GM21576 (cell line): ENCODE data around the gene ZNF684.
"Not testable (repeated sequence)": the region's sequence is repeated elsewhere in the genome, so short reads cannot be mapped to it uniquely, and the experiment has no call there.

ENCODE experiments used
- ATAC-seq: cut with Tn5 transposase; IDR thresholded peaks from one replicate; pipeline ENCODE4 v1.9.1; 2021; ENCODE audit warnings: mild to moderate bottlenecking, moderate library complexity; ENCODE audit not compliant: unreplicated experiment

Gene ZNF684

DNA sequence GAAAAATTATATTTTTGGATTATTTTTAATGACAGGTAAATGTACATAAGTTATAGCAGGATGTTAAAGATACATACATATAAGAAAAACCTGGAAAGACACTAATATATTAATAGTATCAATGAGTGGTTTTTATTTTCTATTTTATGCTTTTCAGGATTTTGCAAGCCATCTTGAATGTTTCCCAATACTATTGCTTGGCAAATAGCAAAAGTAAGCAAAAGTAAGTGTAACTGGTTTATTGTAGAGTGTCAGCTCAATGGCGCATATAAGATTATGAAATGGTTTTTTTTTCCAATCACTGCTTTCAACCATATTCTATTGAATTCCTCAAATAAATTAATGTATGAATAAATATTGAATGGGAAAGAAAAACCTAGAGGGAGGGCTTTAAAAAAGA, 36.4 kb downstream of the ZNF684 start:
- ATAC-seq: no peak

DNA sequence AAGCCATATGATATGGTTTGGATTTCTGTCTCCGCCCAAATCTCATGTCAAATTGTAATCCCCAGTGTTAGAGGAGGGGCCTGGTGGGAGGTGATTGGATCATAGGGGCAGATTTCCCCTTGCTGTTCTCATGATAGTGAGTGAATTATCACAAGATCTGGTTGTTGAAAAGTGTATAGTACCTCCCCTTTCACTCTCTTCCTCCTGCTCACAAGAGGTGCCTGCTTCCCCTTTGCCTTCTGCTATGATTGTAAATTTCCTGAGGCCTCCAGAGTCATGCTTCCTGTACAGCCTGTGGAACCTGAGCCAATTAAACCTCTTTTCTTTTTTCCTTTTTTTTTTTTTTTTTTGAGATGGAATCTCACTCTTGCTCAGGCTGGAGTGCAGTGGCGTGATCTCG, 43.4 kb downstream of the ZNF684 start:
- ATAC-seq: not testable (repeated sequence)

DNA sequence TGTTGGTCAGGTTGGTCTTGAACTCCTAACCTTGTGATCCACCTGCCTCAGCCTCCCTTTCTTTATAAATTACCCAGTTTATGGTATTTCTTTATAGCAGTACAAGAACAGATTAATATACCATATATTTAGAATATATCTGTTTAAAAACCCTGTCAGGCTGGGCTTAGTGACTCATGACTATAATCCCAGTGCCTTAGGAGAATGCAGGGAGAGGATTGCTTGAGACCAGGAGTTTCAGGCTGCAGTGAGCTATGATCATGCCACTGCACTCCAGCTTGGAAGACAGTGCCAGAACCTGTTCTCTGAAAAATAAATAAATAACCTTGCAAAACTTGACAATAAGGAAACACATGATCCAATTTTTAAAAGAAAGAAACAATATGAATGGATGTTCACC, 43.9 kb downstream of the ZNF684 start:
- no peak for ATAC-seq

DNA sequence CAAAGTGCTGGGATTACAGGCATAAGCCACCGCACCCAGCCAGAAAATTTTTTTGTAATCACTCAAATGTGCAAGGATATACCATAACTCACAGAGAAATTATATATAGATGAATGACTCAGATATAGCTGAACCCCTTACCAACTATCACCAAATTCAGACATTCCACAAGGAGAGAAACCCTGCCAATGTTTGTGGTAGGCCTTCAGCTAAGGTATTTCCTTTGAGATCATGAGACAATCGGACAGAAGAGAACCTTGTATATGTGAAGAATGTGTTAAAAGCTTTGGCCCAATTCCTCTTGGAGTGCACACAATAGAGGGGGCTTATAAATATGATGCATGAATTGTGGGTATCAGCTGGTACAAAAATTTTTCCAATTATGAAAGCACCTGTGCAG, 50.7 kb downstream of the ZNF684 start:
- no peak for ATAC-seq

DNA sequence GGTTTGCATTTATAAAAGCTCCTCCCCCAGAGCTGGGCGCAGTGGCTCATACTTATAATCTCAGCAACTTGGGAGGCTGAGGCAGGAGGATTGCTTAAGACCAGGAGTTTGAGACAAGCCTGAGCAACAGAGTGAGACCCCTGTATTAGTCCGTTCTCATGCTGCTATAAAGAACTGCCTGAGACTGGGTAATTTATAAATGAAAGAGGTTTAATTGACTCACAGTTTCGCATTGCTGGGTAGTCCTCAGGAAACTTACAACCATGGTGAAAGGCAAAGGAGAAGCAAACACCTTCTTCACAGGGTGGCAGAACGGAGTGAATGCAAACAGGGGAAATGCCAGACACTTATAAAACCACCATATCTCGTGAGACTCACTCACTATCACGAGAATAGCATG, 52.5 kb downstream of the ZNF684 start:
- no peak for ATAC-seq

DNA sequence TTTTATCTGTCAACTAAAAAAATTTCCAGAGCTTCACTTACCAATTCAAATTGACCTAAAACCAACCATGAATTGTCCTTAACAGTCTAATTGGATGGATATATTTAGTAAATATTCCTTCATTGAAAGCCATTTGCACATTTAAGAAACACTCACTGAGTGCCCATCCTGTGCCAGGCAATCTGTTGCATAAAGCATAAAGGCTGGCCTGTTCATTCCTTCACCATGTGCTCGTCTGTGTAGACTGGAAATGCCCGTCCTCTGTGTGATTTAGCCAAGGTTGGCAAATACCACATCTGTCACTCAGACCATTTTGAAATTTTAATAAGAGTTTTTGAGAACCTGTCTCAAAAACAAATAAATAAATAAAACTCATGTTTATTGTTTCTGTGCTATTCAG, 57.1 kb downstream of the ZNF684 start:
- ATAC-seq: no peak

DNA sequence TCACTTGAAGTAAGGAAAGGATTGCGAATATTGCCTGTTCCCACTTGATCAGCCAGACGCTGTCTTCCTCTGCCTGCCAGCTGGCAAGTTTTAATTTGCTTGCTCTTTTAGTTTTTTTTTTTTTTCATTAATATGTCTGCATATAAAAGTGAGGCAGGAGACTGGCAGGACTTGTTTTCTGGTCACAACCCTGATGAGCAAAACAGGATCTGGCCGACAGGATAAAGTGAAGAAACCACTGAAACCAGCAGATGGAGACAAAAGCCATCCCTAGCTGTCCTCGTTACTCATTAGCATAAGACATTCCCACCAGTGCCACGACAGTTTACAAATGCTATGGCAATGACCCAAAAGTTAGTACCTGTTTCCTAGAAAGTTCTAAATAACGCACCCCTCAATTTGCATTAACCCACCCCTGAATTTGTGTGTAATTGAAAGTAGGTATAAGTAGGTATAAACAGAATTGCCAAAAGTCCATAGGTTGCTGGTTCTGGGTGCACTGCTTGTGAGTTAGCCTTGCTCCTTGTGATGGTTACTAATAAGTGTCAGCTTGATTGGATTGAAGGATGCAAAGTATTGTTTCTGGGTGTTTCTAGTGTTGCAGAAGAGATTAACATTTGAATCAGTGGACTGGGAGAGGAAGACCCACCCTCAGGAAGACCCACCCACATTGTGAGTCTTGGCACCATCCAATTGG, 60.8 kb downstream of the ZNF684 start:
- ATAC-seq: no peak

DNA sequence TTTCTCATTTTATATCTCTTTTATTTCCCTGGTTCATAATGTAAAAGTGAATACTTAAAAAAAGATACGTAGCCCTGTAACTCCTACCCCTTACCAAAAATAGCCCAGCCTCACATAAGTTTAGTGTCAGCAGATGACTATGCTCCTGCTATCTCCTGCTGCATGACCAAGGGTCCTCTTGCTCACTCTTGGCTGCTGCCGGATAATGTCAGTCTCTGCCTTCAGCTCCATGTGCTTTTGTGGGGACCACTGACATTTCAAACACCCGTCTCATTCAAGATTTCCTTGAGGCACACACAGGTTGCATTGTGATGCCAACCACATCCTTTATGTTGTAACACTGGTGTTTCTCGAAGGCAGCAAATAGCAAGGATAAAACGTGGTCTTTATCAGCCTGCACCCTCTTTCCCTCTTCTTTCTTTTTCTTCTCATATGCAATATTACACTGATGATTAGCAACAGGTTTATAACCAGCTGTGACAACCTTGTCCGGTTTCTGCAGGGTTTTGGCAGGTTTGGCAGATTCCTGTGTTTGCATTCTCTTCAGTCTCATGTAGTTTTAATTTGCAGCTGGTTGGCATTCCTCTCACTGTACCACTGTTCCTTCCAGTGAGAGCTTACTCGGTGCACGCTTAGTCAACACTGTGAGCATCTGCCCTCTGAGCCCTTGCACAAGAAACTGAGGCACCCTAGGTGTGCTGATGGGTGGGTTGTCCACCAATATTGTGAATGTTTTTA, 62.2 kb downstream of the ZNF684 start:
- ATAC-seq: no peak

DNA sequence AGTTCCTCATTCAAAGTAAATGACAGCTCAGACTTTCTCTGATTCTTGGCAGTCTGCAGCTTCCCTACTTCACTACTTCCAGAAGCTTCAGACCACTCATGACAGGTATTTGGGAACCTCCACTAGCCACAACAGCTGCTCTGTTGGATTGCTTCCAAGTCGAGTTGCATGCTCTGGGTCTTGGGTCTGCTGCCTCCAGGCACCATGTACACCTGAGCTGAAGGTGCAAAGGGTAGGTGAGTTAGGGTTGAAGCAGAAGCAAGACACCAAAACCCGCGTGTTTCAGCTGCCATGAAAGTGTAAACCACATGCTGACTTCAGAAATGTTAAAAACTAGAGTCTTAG, 62.7 kb downstream of the ZNF684 start:
- no peak for ATAC-seq

DNA sequence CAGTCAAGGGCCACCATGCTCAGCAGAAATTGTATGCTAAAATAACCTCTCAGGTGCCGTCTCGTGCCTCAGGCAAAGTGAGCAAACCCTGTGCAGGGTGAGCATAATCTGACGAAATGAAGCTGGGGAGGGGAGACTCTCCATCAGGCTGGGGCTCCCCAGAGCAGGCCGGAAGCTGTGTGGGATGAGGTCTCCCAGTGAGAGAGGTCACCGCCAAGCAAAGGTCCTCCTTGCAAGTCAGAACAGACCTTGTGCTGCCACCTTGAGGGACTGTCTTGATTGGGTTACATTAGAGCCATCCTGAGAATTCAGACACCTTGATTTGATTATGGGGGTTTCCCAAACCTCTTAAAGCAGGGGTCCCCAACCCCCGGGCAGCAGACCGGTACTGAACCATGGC, 64.2 kb downstream of the ZNF684 start:
- ATAC-seq: no peak
